GM12873 (cell line): ENCODE measurements around the gene ENPP6.
A peak's percentile ranks its signal among the peaks of the same experiment; 100 is the strongest.

Experiments used
- CTCF ChIP-seq: IDR thresholded peaks from 2 replicates; pipeline ENCODE4 v1.5.1; 2012; ENCODE audit warnings: low read depth, mild to moderate bottlenecking, moderate library complexity, low read length, control low read depth; ENCODE audit not compliant: insufficient read depth; ENCODE audit errors: missing control alignments

The ENPP6 gene

GRCh38 chr4:184108006-184108501 is 109.6 kb downstream of the ENPP6 start:
- no peak for TF ChIP-seq CTCF

- no peak for TF ChIP-seq CTCF
Observed at GRCh38 chr4:184104419-184105101, 113.1 kb downstream of the ENPP6 start.

- TF ChIP-seq CTCF: no peak
Observed at GRCh38 chr4:184103527-184104264, 114.0 kb downstream of the ENPP6 start.

GRCh38 chr4:184102927-184103326 is 114.7 kb downstream of the ENPP6 start:
- TF ChIP-seq CTCF: no peak

GRCh38 chr4:184102488-184102887 is 115.2 kb downstream of the ENPP6 start:
- TF ChIP-seq CTCF: no peak

GRCh38 chr4:184101711-184102110 is 116.0 kb downstream of the ENPP6 start:
- TF ChIP-seq CTCF: no peak

- TF ChIP-seq CTCF: peak; percentile 93
Observed at GRCh38 chr4:184100297-184100885, 117.3 kb downstream of the ENPP6 start.
